Measurements from ENCODE around the gene THSD4.
A peak's percentile ranks its signal among the peaks of the same experiment; 100 is the strongest.
"Not testable (repeated sequence)": the region's sequence is repeated elsewhere in the genome, so short reads cannot be mapped to it uniquely, and the experiment has no call there.

The THSD4 gene

GRCh38 chr15:71362987-71363968, 248.0 kb downstream of the THSD4 start:
- DNase-seq = no peak

GRCh38 chr15:71364117-71364584, 248.9 kb downstream of the THSD4 start:
- peak; percentile 30 for DNase-seq

DNA sequence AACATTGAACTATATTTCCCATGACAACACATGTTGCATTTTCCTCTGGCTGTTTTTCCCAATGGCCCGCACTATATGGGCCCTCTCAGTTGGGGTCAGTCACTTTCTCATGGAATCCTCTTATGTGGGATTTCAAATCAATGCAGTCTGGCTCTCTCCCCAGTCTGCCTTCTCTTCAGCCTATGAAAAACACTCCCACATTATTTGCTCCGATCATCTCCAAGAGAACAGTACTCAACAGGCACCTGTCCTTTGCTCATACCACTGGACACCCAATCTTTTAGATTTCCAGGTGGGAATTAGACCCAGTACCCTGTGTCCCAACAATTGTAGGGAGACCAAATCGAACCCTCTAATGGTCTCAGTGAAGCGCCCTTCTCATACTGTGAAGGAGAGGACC, 251.3 kb downstream of the THSD4 start:
- DNase-seq = no peak

DNA sequence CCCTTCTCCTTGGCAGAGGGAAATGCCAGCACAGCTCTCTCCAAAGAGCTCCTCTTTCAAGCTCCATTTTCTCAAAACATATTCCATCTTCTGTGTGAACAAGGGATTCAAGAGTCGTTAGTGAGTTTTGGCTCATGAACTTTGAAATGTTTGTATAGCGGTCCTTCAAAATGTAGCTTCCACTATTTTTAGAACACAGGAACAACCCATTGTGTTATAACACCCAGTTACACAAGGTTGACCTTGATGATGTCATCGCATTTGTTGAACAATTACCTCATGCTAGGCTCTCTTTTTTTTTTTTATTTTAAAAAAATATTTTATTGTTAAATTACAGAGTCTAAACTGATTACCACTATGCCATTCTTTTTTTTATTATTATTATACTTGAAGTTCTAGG, 251.7 kb downstream of the THSD4 start:
- no peak for DNase-seq

DNA sequence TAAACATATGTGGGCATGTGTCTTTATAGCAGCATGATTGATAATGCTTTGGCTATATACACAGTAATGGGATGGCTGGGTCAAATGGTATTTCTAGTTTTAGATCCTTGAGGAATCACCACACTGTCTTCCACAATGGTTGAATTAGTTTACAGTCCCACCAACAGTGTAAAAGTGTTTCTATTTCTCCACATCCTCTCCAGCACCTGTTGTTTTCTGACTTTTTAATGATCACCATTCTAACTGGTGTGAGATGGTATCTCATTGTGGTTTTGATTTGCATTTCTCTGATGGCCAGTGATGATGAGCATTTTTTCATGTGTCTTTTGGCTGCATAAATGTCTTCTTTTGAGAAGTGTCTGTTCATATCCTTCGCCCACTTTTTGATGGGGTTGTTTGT, 252.5 kb downstream of the THSD4 start:
- DNase-seq = not testable (repeated sequence)

- not testable (repeated sequence) for DNase-seq
Measured at GRCh38 chr15:71372769-71373168, 257.5 kb downstream of the THSD4 start.

DNA sequence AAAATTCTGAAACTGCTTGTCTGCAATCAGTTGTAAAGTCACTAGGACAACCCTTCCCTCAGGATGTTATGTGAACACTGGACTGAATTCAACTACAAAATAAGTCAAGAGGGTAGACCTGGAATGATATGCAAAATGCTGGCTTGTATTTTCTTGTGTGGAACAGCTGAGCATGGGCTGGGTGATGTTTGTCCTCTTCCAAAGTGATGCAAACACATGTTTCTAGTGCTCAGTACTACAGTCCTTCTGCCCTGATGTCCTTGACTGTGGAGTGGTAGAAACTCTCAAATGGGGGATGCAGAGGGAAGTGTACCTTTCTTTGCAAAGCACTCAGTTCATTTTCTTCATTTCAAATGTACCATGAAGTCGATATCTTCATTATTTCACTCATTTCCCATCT, 258.6 kb downstream of the THSD4 start:
- no peak for DNase-seq

- no peak for DNase-seq
Measured at GRCh38 chr15:71374607-71375352, 259.5 kb downstream of the THSD4 start.

DNA sequence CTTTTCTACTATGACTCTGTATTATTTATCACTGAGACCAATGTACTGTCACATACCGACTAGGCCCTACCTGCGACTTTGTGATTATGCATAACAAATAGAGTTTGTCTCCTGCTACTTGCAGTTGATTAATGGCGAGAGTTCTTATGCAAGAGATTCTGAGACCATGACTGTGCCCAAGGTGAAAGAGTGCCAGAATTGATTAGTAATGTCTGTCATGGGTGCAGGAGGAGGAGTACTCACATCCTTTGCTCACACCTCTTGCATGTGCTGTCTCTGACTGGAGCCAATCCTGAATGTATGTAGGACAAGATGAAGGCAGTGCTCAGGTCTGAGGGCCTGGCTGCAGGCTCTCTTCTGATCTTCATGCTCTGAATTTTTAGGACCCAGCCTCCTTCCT, 260.7 kb downstream of the THSD4 start:
- no peak for DNase-seq

DNA sequence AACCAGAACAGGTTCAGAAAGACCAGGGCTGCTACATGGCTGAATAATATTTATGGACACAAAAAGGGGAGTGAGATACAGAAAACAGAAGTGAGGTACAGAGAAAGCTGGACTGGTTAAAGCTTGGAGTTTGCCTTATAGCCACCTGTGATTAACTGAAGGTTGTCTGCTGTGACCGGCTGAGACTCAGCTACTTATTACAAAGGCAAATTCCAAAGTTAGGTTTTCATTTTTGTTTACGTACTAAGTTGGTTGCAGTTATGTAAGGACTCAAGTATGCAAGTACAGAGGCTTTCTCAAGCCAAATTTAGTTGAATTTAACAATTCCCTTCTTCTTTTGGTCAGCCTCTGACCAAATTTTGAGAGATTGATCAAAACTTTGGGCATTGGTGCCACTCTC, 264.6 kb downstream of the THSD4 start:
- DNase-seq = no peak

DNA sequence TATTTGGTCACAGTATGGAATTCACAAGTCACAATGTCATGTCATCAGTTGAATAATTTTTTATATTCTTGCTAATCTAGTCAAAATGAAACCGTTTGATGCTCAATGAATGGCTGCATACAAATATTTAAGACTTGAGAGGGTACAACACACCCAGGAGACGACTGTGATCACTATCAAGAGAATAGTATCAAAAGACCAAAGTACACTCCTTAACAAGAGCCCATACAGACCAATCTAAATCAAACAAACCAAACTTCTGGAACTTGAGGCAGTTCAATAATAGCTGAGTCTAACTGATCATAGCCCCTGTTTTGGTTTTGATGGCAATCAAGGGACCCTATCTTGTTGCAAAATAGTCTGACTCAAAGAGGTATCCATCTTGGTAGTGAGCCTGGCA, 265.1 kb downstream of the THSD4 start:
- DNase-seq = no peak

GRCh38 chr15:71384501-71384900, 269.2 kb downstream of the THSD4 start:
- no peak for DNase-seq

DNA sequence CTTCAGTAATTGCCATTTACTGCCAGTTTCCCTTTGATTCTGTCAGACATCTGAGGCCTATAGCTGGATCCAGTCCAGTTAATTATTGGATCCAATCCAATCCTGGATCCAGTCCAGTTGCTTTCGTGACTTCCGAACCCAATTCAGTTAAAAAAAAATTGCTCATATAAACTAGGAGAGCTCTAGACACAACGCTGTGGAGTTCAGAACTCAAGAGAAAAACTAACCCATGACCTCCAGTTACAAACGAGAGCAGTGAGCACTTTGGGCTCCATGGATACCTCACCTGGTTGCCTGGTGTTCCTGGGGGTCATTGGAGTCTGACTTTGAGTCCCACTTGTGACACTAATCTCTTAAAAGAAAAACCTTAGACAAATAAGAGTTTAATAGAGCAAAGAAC, 269.8 kb downstream of the THSD4 start:
- no peak for DNase-seq

DNA sequence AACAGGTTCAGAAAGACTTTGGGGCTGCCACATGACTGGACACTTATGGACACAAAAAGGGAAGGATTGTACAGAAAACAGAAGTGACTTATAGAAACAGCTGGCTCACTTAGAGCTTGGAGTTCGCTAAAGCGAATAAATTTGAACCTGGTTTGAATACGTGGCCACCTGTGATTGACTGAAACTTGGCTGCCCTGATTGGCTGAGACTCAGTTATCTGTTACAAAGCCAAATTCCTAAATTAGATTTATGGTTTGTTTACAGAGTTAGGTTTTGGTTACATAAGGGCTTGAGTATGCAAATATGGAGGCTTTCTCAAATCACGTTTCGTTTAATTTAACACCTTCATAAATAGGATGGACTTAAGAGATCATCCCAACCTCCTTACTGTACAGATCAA, 270.2 kb downstream of the THSD4 start:
- DNase-seq = peak; percentile 18

DNA sequence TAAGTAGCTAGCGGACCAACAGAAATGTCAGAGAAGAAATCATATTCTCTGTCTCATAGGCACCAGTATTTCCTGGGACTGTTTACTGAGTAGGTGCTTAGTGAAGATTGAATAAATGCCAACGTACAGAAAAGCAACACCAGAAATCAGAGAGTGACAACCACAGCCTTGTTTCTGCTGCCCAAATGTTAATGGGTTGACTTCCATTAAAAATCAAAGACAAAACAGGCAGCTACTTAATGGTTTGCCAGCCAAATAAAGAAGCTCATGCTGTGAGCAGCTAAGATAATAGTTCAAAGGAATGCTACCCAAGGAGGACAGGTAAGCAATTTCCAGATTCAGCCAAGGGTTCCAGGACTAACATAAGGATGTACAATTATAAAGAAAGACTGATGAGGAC, 270.7 kb downstream of the THSD4 start:
- no peak for DNase-seq

GRCh38 chr15:71386448-71387236, 271.4 kb downstream of the THSD4 start:
- no peak for DNase-seq

DNA sequence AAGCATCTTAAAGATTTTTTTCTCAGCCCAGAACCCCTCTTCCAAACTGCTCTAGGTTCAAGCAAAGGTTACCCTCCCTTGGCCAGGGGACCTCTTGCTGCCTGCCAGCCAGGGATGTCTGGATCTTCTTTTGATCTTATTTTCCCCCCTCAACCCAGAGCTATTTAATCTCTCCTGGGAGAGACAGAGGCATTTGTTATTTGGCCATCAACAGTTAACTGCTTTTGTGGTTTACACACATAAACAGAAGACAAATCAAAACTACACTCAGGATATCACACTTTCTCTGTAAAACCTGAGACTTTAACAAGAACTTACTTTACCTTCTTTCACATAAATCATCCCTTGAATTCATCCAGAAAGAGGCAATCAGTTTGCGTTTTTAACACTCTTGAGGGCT, 272.5 kb downstream of the THSD4 start:
- DNase-seq = no peak

- DNase-seq = no peak
Measured at GRCh38 chr15:71390096-71390495, 274.8 kb downstream of the THSD4 start.

DNA sequence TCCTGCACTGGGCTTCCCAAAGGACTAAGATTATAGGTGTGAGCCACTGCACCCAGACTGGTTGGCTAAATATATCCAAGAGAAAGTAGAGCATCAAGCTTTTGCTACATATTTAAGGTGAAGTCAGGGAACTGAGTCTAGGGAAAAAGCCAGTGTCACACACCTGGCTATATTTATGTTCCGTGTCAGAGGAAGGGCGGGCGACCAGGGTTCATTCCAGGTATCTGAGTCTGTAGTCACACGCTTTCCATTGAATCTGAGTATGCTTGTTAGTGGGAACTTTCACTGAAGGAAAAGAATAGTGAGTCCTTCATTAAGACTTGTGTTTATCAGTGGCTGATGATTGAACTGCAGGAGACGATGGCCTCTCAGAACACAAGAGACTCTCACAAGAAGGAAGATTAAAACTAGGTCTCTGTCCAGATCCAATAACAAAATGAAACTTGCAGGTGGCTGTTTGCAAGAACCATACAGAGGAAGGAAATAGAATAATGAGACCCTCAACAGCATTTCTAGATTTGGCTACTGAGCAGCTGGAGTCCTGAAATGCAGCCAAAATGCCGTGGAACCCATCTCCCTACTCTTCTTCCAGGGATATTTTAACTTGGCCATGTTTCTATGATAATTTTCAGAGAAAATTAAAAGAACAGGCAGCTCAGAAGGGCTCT, 276.3 kb downstream of the THSD4 start:
- no peak for DNase-seq

GRCh38 chr15:71392861-71393283, 277.6 kb downstream of the THSD4 start:
- DNase-seq = no peak

GRCh38 chr15:71393383-71393782, 278.1 kb downstream of the THSD4 start:
- no peak for DNase-seq

- no peak for DNase-seq
Measured at GRCh38 chr15:71396536-71397125, 281.4 kb downstream of the THSD4 start.
